ENCODE measurements around the gene ACOT8.

Gene ACOT8

GRCh38 chr20:45894797-45895196 is 37.6 kb upstream of the ACOT8 start:
- no peaks in the 10 kb centered on the region for H3K9me3 ChIP-seq (ENCODE audit: control insufficient read depth, low read length)
- no peak overlapping the region for H3K4me3 ChIP-seq (ENCODE audit: low read length)
- H3K27me3 ChIP-seq (replicated peaks; ENCODE audit: control insufficient read depth, insufficient read depth, low read length), result no peaks in the 10 kb centered on the region
- DNase-seq (ENCODE audit: low read depth), result no peak
- H3K36me3 ChIP-seq (ENCODE audit: control insufficient read depth, insufficient read depth, low read length, severe bottlenecking), result peaks cover 48% of the 10 kb centered on the region
- H3K4me1 ChIP-seq (ENCODE audit: control insufficient read depth, insufficient read depth, low read length), result peaks cover 20% of the 10 kb centered on the region
- no peak overlapping the region for H3K9ac ChIP-seq (ENCODE audit: low read length)

DNA sequence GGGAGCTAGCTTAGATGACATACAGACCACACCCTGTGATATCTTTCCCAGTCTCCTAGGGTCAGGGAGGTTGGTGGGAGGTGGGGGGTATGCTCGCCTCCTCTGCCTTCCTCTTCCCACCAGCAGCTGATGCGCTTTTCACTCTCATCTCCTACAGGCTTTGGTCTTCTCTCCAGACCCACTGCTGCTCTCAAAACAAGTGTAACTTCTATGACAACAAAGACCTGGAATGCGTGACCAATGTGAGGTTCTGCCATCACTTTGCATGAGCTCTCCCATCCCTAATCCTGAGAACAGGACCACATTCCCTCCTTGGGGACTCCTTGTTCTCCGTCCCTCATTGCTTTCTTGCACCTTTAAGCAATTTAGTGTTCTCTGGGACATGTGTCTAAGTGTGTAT is 36.6 kb upstream of the ACOT8 start:
- Histone ChIP-seq H3K4me3 (ENCODE audit: low read length) (no peak overlapping the region), H3K9ac (ENCODE audit: low read length) (no peak overlapping the region), H3K4me1 (ENCODE audit: control insufficient read depth, insufficient read depth, low read length) (peaks cover 20% of the 10 kb centered on the region), H3K27me3 (replicated peaks; ENCODE audit: control insufficient read depth, insufficient read depth, low read length) (no peaks in the 10 kb centered on the region), H3K36me3 (ENCODE audit: control insufficient read depth, insufficient read depth, low read length, severe bottlenecking) (peaks cover 39% of the 10 kb centered on the region), H3K9me3 (ENCODE audit: control insufficient read depth, low read length) (no peaks in the 10 kb centered on the region)
- no peak for DNase-seq (ENCODE audit: low read depth)

DNA sequence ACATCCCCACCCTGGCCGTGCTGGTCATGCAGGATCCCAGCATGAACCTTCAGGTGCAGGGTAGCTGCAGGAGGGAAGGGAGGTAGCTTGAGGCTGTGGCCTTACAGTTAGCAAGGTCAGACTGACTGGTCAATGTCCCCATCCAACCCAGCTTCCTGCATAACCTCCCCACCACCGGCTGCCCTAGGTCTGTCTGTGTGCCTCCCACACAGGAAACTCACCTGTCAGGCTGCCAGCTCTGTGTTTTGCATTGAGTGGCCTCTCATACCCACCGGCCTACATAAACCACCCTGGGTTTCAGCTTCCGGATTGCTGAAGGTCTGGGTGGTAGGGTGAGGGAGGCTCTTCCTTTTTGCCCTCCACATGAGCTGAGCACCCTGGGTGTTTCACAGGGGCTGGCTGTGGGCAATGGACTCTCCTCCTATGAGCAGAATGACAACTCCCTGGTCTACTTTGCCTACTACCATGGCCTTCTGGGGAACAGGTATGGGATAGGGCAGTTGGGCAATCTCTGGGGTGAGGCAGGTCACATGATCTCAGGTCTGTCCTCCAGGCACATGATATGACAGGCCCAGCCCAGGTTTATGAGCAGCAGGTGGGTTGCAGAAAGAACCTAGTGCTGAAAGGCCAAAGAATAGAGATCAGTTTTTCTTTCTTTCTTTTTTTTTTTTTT is 35.8 kb upstream of the ACOT8 start:
- H3K4me1 ChIP-seq (ENCODE audit: control insufficient read depth, insufficient read depth, low read length), result peaks cover 20% of the 10 kb centered on the region
- H3K9ac ChIP-seq (ENCODE audit: low read length), result peak overlapping the region; percentile 83
- no peak overlapping the region for H3K4me3 ChIP-seq (ENCODE audit: low read length)

GRCh38 chr20:45892049-45892825 is 35.0 kb upstream of the ACOT8 start:
- H3K36me3 ChIP-seq (ENCODE audit: control insufficient read depth, insufficient read depth, low read length, severe bottlenecking), result peaks cover 23% of the 10 kb centered on the region
- H3K9me3 ChIP-seq (ENCODE audit: control insufficient read depth, low read length), result no peaks in the 10 kb centered on the region
- H3K27me3 ChIP-seq (replicated peaks; ENCODE audit: control insufficient read depth, insufficient read depth, low read length), result no peaks in the 10 kb centered on the region
- H3K4me1 ChIP-seq (ENCODE audit: control insufficient read depth, insufficient read depth, low read length), result peaks cover 20% of the 10 kb centered on the region
- H3K4me3 ChIP-seq (ENCODE audit: low read length), result peak overlapping the region; percentile 82
- DNase-seq (ENCODE audit: low read depth), result peak; percentile 45
- H3K9ac ChIP-seq (ENCODE audit: low read length), result peak overlapping the region; percentile 83

More for the DNA sequence above, 35.8 kb upstream of the ACOT8 start:
- Histone ChIP-seq H3K36me3 (ENCODE audit: control insufficient read depth, insufficient read depth, low read length, severe bottlenecking) (peaks cover 30% of the 10 kb centered on the region), H3K27me3 (replicated peaks; ENCODE audit: control insufficient read depth, insufficient read depth, low read length) (no peaks in the 10 kb centered on the region), H3K9me3 (ENCODE audit: control insufficient read depth, low read length) (no peaks in the 10 kb centered on the region)
- DNase-seq (ENCODE audit: low read depth), result no peak

DNA sequence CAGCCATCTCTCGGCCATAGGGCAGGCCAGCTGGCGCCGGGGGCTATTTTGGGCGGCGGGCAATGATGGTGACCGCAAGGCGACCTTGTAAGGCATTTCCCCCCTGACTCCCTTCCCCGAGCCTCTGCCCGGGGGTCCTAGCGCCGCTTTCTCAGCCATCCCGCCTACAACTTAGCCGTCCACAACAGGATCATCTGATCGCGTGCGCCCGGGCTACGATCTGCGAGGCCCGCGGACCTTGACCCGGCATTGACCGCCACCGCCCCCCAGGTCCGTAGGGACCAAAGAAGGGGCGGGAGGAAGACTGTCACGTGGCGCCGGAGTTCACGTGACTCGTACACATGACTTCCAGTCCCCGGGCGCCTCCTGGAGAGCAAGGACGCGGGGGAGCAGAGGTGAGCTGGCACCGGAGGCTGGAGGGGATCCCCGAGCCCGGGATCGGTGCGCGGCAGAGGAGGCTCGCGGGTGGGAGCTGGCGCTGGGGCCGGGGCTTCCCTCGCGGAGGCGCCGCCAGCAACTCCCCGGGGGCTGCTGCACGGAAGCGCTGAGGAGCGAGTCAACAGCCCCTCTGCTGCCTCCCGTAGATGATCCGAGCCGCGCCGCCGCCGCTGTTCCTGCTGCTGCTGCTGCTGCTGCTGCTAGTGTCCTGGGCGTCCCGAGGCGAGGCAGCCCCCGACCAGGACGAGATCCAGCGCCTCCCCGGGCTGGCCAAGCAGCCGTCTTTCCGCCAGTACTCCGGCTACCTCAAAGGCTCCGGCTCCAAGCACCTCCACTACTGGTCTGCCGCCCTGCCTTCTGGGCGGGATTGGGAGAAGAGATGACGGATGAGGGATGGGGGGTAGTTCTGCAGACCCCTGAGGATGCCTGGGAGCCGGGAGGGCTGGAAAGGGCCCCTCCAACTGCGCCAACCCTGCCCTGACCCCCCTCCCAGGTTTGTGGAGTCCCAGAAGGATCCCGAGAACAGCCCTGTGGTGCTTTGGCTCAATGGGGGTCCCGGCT is 34.1 kb upstream of the ACOT8 start, which contains the start of the genes CTSA and NEURL2:
TSS of gene CTSA (plus strand) at position 351 of the 999 bp plus-strand sequence. CDS start at position 585, 234 bp downstream.
TSS of gene NEURL2 (minus strand) at position 224 of the 999 bp plus-strand sequence. CDS start at position 7, 217 bp downstream.
- peak within 1 kb of the TSS; percentile 82 for H3K4me3 ChIP-seq (ENCODE audit: low read length)
- DNase-seq (ENCODE audit: low read depth), result peak; percentile 94
- peaks cover 20% of the 10 kb centered on the region for H3K4me1 ChIP-seq (ENCODE audit: control insufficient read depth, insufficient read depth, low read length)
- H3K27me3 ChIP-seq (replicated peaks; ENCODE audit: control insufficient read depth, insufficient read depth, low read length), result no peaks in the 10 kb centered on the region
- H3K9me3 ChIP-seq (ENCODE audit: control insufficient read depth, low read length), result no peaks in the 10 kb centered on the region
- peak within 1 kb of the TSS; percentile 83 for H3K9ac ChIP-seq (ENCODE audit: low read length)
- peaks cover 14% of the 10 kb centered on the region for H3K36me3 ChIP-seq (ENCODE audit: control insufficient read depth, insufficient read depth, low read length, severe bottlenecking)

DNA sequence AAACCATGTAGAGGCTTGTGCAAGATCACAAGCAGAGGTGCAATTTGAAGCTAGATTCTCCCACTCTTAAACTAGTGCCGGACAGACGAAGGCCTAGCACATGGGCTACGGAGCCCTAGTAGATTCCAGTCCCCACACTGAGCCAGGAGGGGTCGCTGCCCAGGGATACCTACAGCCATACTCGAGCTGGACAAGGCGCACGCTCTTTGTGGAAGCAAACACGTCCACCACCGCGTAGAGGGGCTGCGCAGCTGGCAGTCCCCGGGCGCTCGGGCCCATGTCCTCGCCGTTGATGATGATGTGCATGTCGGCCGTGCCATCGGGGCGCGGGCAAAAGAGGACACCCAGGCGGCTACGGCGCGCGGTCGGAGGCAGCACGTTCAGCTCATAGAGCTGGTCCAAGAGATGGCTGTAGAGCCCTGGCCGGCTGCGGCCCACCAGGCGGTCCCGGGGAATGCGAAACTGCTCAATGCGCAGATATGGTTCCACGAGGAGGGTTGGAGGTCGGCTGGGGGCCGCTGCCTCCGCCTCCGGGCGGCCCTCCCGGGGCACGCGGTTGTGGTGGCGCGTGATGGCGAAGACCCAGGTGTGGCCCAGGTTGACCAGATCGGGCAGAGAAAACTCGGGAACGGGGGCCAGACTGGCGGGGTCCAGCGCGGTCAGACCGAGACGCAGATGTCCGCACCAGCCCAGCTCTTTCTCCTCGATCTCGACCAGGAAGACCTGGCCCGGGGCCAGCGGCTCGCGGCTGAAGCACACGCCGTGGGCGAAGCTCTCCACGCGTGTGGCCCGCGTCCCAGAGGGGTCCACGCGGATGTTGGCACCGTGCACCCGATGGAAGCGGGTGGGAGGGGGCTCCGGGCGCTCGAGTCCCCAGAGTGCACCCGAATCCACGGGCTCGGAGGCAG is 33.1 kb upstream of the ACOT8 start:
- peaks cover 14% of the 10 kb centered on the region for H3K36me3 ChIP-seq (ENCODE audit: control insufficient read depth, insufficient read depth, low read length, severe bottlenecking)
- no peaks in the 10 kb centered on the region for H3K9me3 ChIP-seq (ENCODE audit: control insufficient read depth, low read length)
- peak overlapping the region; percentile 83 for H3K9ac ChIP-seq (ENCODE audit: low read length)
- peaks cover 22% of the 10 kb centered on the region for H3K4me1 ChIP-seq (ENCODE audit: control insufficient read depth, insufficient read depth, low read length)
- no peaks in the 10 kb centered on the region for H3K27me3 ChIP-seq (replicated peaks; ENCODE audit: control insufficient read depth, insufficient read depth, low read length)
- H3K4me3 ChIP-seq (ENCODE audit: low read length), result peak overlapping the region; percentile 82
- DNase-seq (ENCODE audit: low read depth), result peak; percentile 83

- DNase-seq (ENCODE audit: low read depth), result no peak
- no peak overlapping the region for H3K4me3 ChIP-seq (ENCODE audit: low read length)
- no peaks in the 10 kb centered on the region for H3K27me3 ChIP-seq (replicated peaks; ENCODE audit: control insufficient read depth, insufficient read depth, low read length)
- no peak overlapping the region for H3K9ac ChIP-seq (ENCODE audit: low read length)
- peaks cover 9% of the 10 kb centered on the region for H3K36me3 ChIP-seq (ENCODE audit: control insufficient read depth, insufficient read depth, low read length, severe bottlenecking)
- peaks cover 31% of the 10 kb centered on the region for H3K4me1 ChIP-seq (ENCODE audit: control insufficient read depth, insufficient read depth, low read length)
- no peaks in the 10 kb centered on the region for H3K9me3 ChIP-seq (ENCODE audit: control insufficient read depth, low read length)
Measured at GRCh38 chr20:45888681-45889080, 31.5 kb upstream of the ACOT8 start.

DNA sequence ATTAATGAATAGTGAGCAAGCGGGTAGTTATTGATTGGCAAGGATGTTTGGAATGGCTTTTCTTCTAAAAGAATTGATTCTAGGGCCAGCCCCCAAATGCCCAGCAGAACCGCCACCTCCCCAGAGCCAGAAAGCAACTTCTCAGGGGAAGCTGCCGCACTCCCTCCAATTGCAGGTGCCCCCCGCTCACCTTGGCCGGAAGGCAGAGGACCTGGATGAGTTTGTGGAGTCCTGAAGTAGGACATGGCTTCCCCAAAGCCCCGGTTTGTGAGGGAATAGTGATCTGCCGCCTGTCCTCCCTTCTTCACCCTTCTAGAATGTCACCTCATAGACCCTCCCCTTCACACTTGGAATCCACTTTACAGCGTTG is 30.1 kb upstream of the ACOT8 start, which contains the start of gene SPATA25:
TSS of gene SPATA25 (minus strand) at position 277 of the 370 bp plus-strand sequence. CDS start at position 245, 32 bp downstream.
- Histone ChIP-seq H3K9me3 (ENCODE audit: control insufficient read depth, low read length) (no peaks in the 10 kb centered on the region), H3K4me1 (ENCODE audit: control insufficient read depth, insufficient read depth, low read length) (peaks cover 27% of the 10 kb centered on the region), H3K36me3 (ENCODE audit: control insufficient read depth, insufficient read depth, low read length, severe bottlenecking) (peaks cover 17% of the 10 kb centered on the region), H3K9ac (ENCODE audit: low read length) (no peak within 1 kb of the TSS), H3K4me3 (ENCODE audit: low read length) (no peak within 1 kb of the TSS), H3K27me3 (replicated peaks; ENCODE audit: control insufficient read depth, insufficient read depth, low read length) (no peaks in the 10 kb centered on the region)
- DNase-seq (ENCODE audit: low read depth), result no peak

- Histone ChIP-seq H3K36me3 (ENCODE audit: control insufficient read depth, insufficient read depth, low read length, severe bottlenecking) (peaks cover 17% of the 10 kb centered on the region), H3K4me3 (ENCODE audit: low read length) (no peak overlapping the region), H3K9ac (ENCODE audit: low read length) (no peak overlapping the region), H3K27me3 (replicated peaks; ENCODE audit: control insufficient read depth, insufficient read depth, low read length) (no peaks in the 10 kb centered on the region), H3K9me3 (ENCODE audit: control insufficient read depth, low read length) (no peaks in the 10 kb centered on the region), H3K4me1 (ENCODE audit: control insufficient read depth, insufficient read depth, low read length) (peaks cover 26% of the 10 kb centered on the region)
- DNase-seq (ENCODE audit: low read depth), result no peak
Measured at GRCh38 chr20:45886590-45887345, 29.6 kb upstream of the ACOT8 start.

All from adipocyte (in vitro differentiated cells).